ENCODE results near the gene BBC3.
A peak's percentile ranks its signal among the peaks of the same experiment; 100 is the strongest.

BBC3 gene

GRCh38 chr19:47228168-47228936, 2.6 kb downstream of the BBC3 start:
- Histone ChIP-seq H3K9ac (ENCODE audit: low read depth, low read length) (peak overlapping the region; percentile 92), H3K27me3 (ENCODE audit: control insufficient read depth, insufficient read depth, low read length) (no peaks in the 10 kb centered on the region), H3K4me1 (ENCODE audit: control insufficient read depth, insufficient read depth, low read length) (peaks cover 53% of the 10 kb centered on the region), H3K4me3 (ENCODE audit: low read length) (peak overlapping the region; percentile 89), H3K9me3 (replicated peaks; ENCODE audit: low read length) (no peaks in the 10 kb centered on the region), H3K4me2 (ENCODE audit: low read length) (peak overlapping the region; percentile 95), H3K36me3 (ENCODE audit: insufficient read depth, low read length) (no peaks in the 10 kb centered on the region)

- peak overlapping the region; percentile 89 for H3K4me3 ChIP-seq (ENCODE audit: low read length)
- no peaks in the 10 kb centered on the region for H3K27me3 ChIP-seq (ENCODE audit: control insufficient read depth, insufficient read depth, low read length)
- H3K4me2 ChIP-seq (ENCODE audit: low read length): peak overlapping the region; percentile 95
- H3K9me3 ChIP-seq (replicated peaks; ENCODE audit: low read length): no peaks in the 10 kb centered on the region
- H3K4me1 ChIP-seq (ENCODE audit: control insufficient read depth, insufficient read depth, low read length): peaks cover 51% of the 10 kb centered on the region
- peak overlapping the region; percentile 92 for H3K9ac ChIP-seq (ENCODE audit: low read depth, low read length)
- H3K36me3 ChIP-seq (ENCODE audit: insufficient read depth, low read length): no peaks in the 10 kb centered on the region
Measured at GRCh38 chr19:47227352-47228167, 3.4 kb downstream of the BBC3 start.

- H3K4me2 ChIP-seq (ENCODE audit: low read length): peak overlapping the region; percentile 95
- peak overlapping the region; percentile 89 for H3K4me3 ChIP-seq (ENCODE audit: low read length)
- H3K27me3 ChIP-seq (ENCODE audit: control insufficient read depth, insufficient read depth, low read length): no peaks in the 10 kb centered on the region
- peaks cover 4% of the 10 kb centered on the region for H3K36me3 ChIP-seq (ENCODE audit: insufficient read depth, low read length)
- H3K4me1 ChIP-seq (ENCODE audit: control insufficient read depth, insufficient read depth, low read length): peaks cover 45% of the 10 kb centered on the region
- no peaks in the 10 kb centered on the region for H3K9me3 ChIP-seq (replicated peaks; ENCODE audit: low read length)
- peak overlapping the region; percentile 92 for H3K9ac ChIP-seq (ENCODE audit: low read depth, low read length)
Measured at GRCh38 chr19:47226426-47227351, 4.3 kb downstream of the BBC3 start.

GRCh38 chr19:47225746-47226425, 5.1 kb downstream of the BBC3 start:
- peak overlapping the region; percentile 95 for H3K4me2 ChIP-seq (ENCODE audit: low read length)
- peaks cover 7% of the 10 kb centered on the region for H3K36me3 ChIP-seq (ENCODE audit: insufficient read depth, low read length)
- H3K9ac ChIP-seq (ENCODE audit: low read depth, low read length): peak overlapping the region; percentile 92
- H3K9me3 ChIP-seq (replicated peaks; ENCODE audit: low read length): no peaks in the 10 kb centered on the region
- peak overlapping the region; percentile 65 for H3K4me3 ChIP-seq (ENCODE audit: low read length)
- peaks cover 41% of the 10 kb centered on the region for H3K4me1 ChIP-seq (ENCODE audit: control insufficient read depth, insufficient read depth, low read length)
- no peaks in the 10 kb centered on the region for H3K27me3 ChIP-seq (ENCODE audit: control insufficient read depth, insufficient read depth, low read length)

GRCh38 chr19:47221890-47222289, 9.1 kb downstream of the BBC3 start:
- peaks cover 13% of the 10 kb centered on the region for H3K4me1 ChIP-seq (ENCODE audit: control insufficient read depth, insufficient read depth, low read length)
- H3K27me3 ChIP-seq (ENCODE audit: control insufficient read depth, insufficient read depth, low read length): no peaks in the 10 kb centered on the region
- peaks cover 13% of the 10 kb centered on the region for H3K36me3 ChIP-seq (ENCODE audit: insufficient read depth, low read length)
- no peaks in the 10 kb centered on the region for H3K9me3 ChIP-seq (replicated peaks; ENCODE audit: low read length)
- no peak overlapping the region for H3K4me3 ChIP-seq (ENCODE audit: low read length)
- no peak overlapping the region for H3K4me2 ChIP-seq (ENCODE audit: low read length)
- H3K9ac ChIP-seq (ENCODE audit: low read depth, low read length): no peak overlapping the region

- Histone ChIP-seq H3K27me3 (ENCODE audit: control insufficient read depth, insufficient read depth, low read length) (no peaks in the 10 kb centered on the region), H3K4me3 (ENCODE audit: low read length) (no peak overlapping the region), H3K9me3 (replicated peaks; ENCODE audit: low read length) (no peaks in the 10 kb centered on the region), H3K9ac (ENCODE audit: low read depth, low read length) (no peak overlapping the region), H3K4me2 (ENCODE audit: low read length) (no peak overlapping the region), H3K36me3 (ENCODE audit: insufficient read depth, low read length) (peaks cover 13% of the 10 kb centered on the region), H3K4me1 (ENCODE audit: control insufficient read depth, insufficient read depth, low read length) (peaks cover 7% of the 10 kb centered on the region)
Measured at GRCh38 chr19:47221080-47221841, 9.7 kb downstream of the BBC3 start.

GRCh38 chr19:47215581-47215980, 15.4 kb downstream of the BBC3 start:
- H3K4me1 ChIP-seq (ENCODE audit: control insufficient read depth, insufficient read depth, low read length): peaks cover 5% of the 10 kb centered on the region
- no peak overlapping the region for H3K4me3 ChIP-seq (ENCODE audit: low read length)
- H3K27me3 ChIP-seq (ENCODE audit: control insufficient read depth, insufficient read depth, low read length): no peaks in the 10 kb centered on the region
- no peak overlapping the region for H3K4me2 ChIP-seq (ENCODE audit: low read length)
- peaks cover 15% of the 10 kb centered on the region for H3K36me3 ChIP-seq (ENCODE audit: insufficient read depth, low read length)
- H3K9me3 ChIP-seq (replicated peaks; ENCODE audit: low read length): no peaks in the 10 kb centered on the region
- no peak overlapping the region for H3K9ac ChIP-seq (ENCODE audit: low read depth, low read length)

GRCh38 chr19:47210689-47211316, 20.2 kb downstream of the BBC3 start:
- Histone ChIP-seq H3K4me3 (ENCODE audit: low read length) (no peak overlapping the region), H3K27me3 (ENCODE audit: control insufficient read depth, insufficient read depth, low read length) (no peaks in the 10 kb centered on the region), H3K36me3 (ENCODE audit: insufficient read depth, low read length) (peaks cover 43% of the 10 kb centered on the region), H3K9me3 (replicated peaks; ENCODE audit: low read length) (no peaks in the 10 kb centered on the region), H3K9ac (ENCODE audit: low read depth, low read length) (peak overlapping the region; percentile 56), H3K4me2 (ENCODE audit: low read length) (no peak overlapping the region), H3K4me1 (ENCODE audit: control insufficient read depth, insufficient read depth, low read length) (peaks cover 5% of the 10 kb centered on the region)

- Histone ChIP-seq H3K27me3 (ENCODE audit: control insufficient read depth, insufficient read depth, low read length) (no peaks in the 10 kb centered on the region), H3K4me3 (ENCODE audit: low read length) (no peak overlapping the region), H3K4me2 (ENCODE audit: low read length) (no peak overlapping the region), H3K4me1 (ENCODE audit: control insufficient read depth, insufficient read depth, low read length) (peaks cover 5% of the 10 kb centered on the region), H3K9me3 (replicated peaks; ENCODE audit: low read length) (no peaks in the 10 kb centered on the region), H3K36me3 (ENCODE audit: insufficient read depth, low read length) (peaks cover 50% of the 10 kb centered on the region), H3K9ac (ENCODE audit: low read depth, low read length) (no peak overlapping the region)
Measured at GRCh38 chr19:47210180-47210490, 20.9 kb downstream of the BBC3 start.

All from skeletal muscle satellite cell (primary cell).